Fibroblast of lung (primary cell): Measurements from ENCODE around the gene IQGAP2.

ENCODE experiments used
- EZH2 ChIP-seq: IDR thresholded peaks from 2 replicates; pipeline ENCODE4 v1.5.1; 2012; ENCODE audit warnings: low read length, control low read depth, mild to moderate bottlenecking; ENCODE audit errors: missing control alignments
- TF ChIP-seq, protein P1 (sequence below), 2 donors: IDR thresholded peaks in 1 of 2; conservative IDR thresholded peaks in 1 of 2; 1 replicate in 1 of 2; 2 replicates in 1 of 2; pipeline ENCODE4 v1.5.1; 2011 to 2012; ENCODE audit warnings: low read length in 2 of 2, control low read depth in 1 of 2, inconsistent platforms in 1 of 2, low read depth in 1 of 2, mild to moderate bottlenecking in 1 of 2

DNA sequence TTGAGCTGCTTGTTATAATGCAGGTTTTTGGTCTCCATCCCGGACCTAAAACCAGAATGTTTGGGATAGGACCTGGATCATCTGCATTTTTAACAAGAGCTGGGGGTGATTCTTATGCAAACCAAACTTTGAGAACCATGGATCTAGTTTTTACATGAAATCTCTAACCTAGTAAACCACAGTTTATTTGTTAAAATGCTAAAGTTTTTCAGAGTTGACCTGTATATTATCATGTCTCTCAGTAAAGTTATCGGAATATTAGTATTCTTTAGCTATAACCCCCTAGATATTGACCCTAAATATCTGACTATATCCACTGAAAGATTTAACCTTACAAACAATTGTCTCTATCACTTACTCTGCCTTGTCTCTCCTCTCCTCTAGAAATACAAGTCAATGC lies 341.5 kb downstream of the IQGAP2 start:
- TF ChIP-seq, protein P1, sequence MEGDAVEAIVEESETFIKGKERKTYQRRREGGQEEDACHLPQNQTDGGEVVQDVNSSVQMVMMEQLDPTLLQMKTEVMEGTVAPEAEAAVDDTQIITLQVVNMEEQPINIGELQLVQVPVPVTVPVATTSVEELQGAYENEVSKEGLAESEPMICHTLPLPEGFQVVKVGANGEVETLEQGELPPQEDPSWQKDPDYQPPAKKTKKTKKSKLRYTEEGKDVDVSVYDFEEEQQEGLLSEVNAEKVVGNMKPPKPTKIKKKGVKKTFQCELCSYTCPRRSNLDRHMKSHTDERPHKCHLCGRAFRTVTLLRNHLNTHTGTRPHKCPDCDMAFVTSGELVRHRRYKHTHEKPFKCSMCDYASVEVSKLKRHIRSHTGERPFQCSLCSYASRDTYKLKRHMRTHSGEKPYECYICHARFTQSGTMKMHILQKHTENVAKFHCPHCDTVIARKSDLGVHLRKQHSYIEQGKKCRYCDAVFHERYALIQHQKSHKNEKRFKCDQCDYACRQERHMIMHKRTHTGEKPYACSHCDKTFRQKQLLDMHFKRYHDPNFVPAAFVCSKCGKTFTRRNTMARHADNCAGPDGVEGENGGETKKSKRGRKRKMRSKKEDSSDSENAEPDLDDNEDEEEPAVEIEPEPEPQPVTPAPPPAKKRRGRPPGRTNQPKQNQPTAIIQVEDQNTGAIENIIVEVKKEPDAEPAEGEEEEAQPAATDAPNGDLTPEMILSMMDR (conservative IDR thresholded peaks at IDR 0.05 in 1 of 2, IDR thresholded peaks at IDR 0.05 in 1 of 2; ENCODE audit: low read depth in 1 of 2, low read length in 2 of 2): no peak
- TF ChIP-seq EZH2: no peak
